CD4-positive, alpha-beta T cell treated with Interleukin-6 at 100 ng/mL for 8 hours (primary cell): ENCODE measurements around the gene COPA.

ENCODE experiments used
- DNase-seq: peaks from one replicate; pipeline ENCODE4 v3.0.0-alpha.2; 2020; ENCODE audit warnings: mixed read lengths, low spot score

COPA gene

GRCh38 chr1:160264795-160265307 lies 78.2 kb downstream of the COPA start:
- no peak for DNase-seq

GRCh38 chr1:160261893-160262794 lies 80.9 kb downstream of the COPA start, which contains the start of gene DCAF8:
Gene DCAF8 (minus strand): TSS chr1:160262549. CDS start chr1:160244008, 18,541 bp downstream.
- peak; percentile 97 for DNase-seq

DNA sequence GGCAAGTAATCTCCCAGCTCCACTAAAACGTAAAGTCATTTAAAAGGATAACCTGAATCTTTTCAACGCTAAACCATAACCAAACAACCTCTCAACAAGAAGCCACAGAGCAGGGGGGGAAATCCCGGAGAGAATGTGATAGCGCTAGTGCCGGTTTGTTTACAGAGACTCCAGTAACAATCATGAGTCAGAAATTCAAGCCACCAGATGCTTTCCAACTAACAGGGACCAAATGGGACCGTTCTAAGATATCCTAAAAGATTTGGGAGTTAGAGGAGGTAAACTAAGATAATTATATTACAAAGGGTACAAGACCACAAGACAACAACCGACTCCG lies 81.5 kb downstream of the COPA start:
- peak; percentile 72 for DNase-seq

- no peak for DNase-seq
Observed at GRCh38 chr1:160260406-160261382, 82.4 kb downstream of the COPA start.

- no peak for DNase-seq
Observed at GRCh38 chr1:160258177-160258798, 84.8 kb downstream of the COPA start.

- no peak for DNase-seq
Observed at GRCh38 chr1:160257411-160258015, 85.5 kb downstream of the COPA start.

GRCh38 chr1:160256396-160257046 lies 86.5 kb downstream of the COPA start:
- no peak for DNase-seq

GRCh38 chr1:160255781-160256300 lies 87.2 kb downstream of the COPA start:
- no peak for DNase-seq

GRCh38 chr1:160251687-160252526 lies 91.1 kb downstream of the COPA start:
- peak; percentile 51 for DNase-seq

- DNase-seq, result no peak
Observed at GRCh38 chr1:160251011-160251410, 92.0 kb downstream of the COPA start.

- DNase-seq, result no peak
Observed at GRCh38 chr1:160247053-160247452, 96.0 kb downstream of the COPA start.

- no peak for DNase-seq
Observed at GRCh38 chr1:160245434-160245833, 97.6 kb downstream of the COPA start.

GRCh38 chr1:160244209-160244608 lies 98.8 kb downstream of the COPA start:
- no peak for DNase-seq

- no peak for DNase-seq
Observed at GRCh38 chr1:160243767-160244166, 99.3 kb downstream of the COPA start.

DNA sequence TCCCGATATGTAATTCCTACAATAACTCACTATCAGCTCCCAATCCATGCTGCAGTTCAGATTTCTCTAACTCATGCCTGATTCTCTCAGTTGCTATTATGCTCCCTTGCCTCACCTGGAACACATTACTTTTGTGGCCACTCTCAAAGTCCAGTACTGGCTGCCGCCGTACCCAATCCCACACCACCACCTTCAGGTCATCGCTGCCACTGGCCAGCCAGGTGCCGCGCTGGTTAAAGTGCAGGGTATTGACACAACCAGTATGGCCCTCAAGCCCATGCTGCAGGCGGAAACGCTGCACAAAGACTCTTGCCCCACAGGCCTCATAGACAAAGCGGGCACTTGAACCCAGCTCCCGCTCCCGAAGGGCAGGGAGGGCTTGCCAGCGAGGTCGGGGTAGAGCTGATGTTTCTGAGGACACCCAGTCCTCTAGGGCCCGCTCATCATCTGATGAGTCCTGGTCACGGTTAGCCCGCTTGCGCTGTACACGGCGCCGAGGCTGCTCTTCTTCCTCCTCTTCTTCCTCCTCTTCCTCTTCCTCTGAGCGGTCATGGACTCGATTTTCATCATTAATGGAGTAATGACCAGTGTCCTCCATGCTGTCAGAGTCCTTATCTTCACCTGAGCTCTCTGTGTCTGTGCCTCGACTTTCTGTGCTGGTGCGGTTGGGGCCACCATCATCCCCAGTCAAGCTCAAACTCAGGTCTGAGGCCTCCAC lies 103.3 kb downstream of the COPA start:
- DNase-seq, result no peak
